ENCODE data around the gene LDLRAD2.

LDLRAD2 gene

DNA sequence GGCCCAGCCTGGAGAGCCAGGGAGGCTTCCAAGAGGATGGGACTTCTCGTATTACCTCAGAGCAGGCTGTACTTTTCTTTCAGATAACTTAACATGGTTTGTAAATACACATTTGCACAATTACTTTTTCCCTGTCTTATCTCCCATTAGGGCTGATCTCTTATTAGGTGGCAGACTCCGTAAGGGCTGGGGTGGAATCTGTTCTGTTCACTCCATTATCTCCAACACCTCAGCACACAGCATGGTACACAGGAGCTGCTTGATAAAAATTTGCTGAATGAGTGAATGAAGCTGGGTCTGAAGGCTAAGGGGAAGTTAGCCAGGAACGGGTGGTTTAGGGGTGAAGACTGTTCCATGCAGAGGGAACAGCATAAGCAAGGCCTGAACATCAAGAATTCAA, 48.9 kb downstream of the LDLRAD2 start:
- DNase-seq (ENCODE audit: low read depth in 2 of 2): no peak

DNA sequence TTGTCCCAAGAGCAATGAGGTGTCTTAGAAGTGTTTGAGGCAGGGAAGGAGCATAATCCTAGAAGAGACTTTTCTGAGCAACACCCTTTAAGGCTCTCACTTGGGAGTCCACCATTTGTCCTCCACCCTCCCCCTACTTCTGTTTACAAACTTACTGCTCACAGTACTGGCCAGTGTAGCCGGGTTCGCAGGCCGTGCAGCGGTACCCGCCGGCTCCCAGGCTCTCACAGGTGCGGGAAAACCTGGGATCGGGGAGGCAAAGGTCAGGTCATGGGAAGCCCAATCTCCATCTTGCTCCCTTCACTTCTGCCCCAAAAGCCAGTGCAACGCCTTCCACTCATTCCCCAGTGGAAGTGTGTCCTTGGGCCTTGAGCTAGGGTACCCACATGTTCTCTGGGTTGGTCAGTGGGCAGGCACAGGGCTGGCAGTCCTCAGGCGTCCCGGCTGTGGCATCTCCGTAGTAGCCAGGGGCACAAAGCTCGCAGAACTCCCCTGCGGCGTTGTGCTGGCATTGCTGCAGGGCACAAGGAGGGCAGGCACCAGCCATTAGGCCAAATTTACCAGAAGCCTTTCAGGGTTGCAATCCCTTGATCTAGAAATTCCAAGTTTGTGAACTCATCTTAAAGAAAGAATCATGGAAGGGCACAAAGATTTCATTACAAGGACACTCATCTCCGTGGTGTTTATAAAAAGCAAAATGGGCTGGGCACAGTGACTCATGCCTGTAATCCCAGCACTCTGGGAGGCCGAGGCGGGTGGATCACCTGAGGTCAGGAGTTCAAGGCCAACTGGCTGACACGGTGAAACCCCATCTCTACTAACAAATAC, 49.8 kb downstream of the LDLRAD2 start:
- no peak for DNase-seq (ENCODE audit: low read depth in 2 of 2)

DNA sequence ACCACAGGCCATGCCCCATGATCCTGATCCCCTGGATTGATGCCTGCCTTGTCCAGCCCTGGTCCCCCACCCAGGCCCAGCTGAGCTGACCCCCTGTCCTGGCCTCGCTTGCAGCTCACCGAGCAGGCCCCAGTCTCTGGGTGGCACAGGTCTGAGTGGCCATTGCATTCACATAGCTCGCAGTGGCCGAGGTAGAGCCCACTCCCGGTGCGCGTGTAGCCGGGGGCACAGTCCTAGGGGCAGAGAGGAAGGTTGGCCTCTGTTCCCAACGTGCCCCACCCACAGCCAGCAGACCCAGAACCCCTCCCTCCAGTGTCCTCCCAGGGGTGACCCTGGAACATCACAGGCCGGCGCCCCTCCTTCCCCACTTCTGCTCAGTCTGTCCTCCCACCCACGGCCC, 51.9 kb downstream of the LDLRAD2 start:
- DNase-seq (ENCODE audit: low read depth in 2 of 2): no peak

DNA sequence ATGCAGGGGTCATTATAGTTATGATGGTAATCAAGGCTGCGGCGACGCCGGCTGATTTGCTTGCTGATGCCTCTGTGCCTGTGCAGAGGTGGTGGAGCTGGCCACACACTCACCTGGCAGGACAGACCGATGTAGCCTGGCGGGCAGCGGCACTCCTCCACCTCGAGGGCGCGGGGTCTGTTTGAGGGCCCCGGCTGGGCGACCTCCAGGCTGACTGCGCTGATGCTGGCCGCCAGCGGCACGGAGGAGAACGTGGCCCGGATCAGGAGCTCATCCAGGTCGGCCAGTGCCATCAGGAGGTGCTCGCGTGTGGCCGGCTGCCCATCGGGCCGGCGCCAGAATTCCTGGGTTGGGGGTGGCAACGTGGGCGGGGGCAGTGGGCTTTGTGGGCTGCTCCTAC, 52.7 kb downstream of the LDLRAD2 start:
- DNase-seq (ENCODE audit: low read depth in 2 of 2): no peak

DNA sequence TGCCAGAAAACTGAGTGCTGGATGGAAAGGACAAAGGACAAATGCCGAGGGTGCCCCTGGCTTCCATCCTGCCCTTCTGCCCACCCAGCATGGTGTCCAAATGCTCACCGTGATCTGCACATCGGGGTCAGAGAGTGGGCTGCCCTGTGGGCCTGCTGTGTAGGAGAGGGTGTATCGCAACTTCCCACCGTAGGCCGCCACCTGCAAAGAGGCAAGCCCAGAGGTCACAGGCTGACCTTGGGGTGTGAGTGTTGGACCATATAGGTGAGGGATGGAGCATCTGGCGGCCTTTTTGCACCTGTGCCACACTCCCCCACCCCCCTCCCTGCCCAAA, 53.5 kb downstream of the LDLRAD2 start:
- no peak for DNase-seq (ENCODE audit: low read depth in 2 of 2)

DNA sequence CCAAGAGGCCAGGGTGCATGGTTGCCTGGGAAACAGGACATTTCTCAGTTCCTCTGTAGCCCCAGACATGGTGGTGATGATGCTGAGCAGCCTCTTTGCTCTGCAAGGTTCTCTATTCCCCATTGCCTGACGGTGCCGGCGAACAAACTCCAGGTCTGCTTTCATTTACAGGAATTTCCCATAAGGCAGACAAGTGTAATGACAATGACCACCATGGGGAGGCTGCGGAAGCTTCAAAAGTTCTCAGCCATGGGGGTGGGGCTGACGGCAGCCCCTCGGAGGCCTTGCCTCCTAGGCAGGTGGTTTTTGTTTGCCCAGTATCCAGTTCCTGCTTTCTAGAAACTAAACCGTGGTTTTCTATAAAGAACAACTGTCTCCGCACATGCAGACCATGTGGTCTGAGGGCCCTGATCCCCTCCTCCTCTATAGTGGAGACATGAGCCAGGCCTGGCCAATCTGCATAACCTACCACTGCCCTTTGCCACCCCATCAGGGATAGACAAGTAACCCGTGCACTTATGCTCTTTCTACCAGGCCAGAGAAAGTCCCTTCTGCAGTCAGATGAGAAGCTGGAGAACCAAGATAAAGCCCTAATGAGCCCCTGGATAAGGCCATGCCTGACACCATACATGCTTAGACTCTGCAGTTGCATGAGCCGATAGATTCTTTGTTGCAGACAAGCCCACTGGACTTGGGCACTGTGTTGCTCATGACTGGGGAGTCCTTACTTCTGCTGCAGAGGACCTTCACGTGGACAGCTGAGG, 54.1 kb downstream of the LDLRAD2 start:
- no peak for DNase-seq (ENCODE audit: low read depth in 2 of 2)

DNA sequence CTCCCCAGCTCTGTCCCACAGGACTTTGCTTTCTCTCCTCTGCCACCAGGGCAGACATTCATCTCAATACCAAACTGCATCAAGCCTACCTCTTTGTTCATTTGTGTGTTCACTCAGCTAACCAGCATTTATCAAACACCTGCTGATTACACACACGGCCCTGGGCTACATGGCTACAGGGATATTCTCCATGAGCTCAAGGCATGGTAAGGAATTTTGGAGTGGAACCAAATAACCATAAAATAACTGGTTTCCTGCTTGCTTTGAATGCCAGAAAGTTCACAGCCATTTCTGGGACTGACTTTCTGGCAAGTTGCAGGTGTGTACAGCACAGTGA, 54.6 kb downstream of the LDLRAD2 start:
- no peak for DNase-seq (ENCODE audit: low read depth in 2 of 2)

DNA sequence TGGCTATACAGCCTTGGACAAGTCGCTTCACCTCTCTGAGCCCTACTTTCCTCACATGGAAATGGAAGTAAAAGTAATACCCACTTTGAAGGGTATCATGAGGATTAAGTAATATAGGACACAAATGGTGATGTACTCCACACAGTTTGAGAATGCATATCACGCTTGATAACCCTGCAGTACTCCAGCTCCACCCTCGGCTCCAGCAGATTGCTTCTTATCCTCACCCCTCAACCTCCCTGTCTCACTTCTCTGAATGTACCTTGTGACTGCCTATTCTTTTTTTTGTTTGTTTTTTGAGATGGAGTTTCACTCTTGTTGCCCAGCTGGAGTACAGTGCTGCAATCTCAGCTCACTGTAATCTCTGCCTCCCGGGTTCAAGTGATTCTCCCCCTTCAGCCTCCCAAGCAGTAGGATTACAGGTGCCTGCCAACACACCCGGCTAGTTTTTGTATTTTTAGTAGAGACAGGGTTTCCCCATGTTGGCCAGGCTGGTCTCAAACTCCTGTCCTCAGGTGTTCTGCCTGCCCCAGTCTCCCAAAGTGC, 55.5 kb downstream of the LDLRAD2 start:
- no peak for DNase-seq (ENCODE audit: low read depth in 2 of 2)

DNA sequence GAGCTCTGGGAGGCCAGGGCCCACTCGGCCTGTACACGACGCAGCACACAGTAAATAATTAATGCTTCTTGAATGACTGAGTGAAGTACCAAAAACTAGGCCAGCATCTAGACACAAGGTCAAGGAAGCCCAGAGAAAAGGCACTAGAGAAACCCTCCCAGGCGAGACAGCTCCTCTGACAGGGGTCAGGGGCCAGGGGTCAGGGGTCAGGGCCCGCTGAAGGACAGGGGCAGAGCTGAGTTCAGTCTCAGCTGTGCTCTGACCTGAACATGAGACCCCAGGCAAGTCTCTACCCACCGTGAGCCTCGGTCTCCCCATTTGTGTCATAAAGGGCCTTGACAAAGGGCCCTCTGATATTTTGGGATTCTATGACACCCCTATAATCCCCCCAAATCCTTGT, 56.4 kb downstream of the LDLRAD2 start:
- DNase-seq (ENCODE audit: low read depth in 2 of 2): no peak

DNA sequence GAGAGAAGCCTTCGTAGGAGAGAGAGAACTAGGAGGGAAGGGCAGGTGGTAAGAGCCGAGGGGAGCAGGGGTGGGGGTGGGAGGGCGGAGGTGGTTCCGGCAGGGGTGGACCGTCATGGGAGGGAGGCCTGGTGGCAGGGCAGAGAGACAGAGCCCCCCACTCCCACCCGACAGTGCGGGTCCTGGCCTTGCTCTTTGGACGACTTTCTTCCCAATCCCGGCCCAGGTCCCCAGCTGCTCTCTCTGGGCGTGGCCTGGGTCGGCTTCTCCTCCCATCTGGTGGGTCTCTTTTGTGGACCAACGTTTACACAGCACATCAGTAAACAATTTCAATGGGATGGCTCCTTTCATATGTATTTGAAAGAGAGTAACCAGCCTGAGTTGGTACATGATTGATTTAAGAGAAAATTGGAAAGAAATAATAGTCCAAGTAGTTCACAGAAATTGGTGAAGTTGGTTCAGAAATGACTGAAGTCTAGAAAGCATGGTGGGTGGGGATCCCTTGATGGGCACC, 56.9 kb downstream of the LDLRAD2 start:
- no peak for DNase-seq (ENCODE audit: low read depth in 2 of 2)

DNA sequence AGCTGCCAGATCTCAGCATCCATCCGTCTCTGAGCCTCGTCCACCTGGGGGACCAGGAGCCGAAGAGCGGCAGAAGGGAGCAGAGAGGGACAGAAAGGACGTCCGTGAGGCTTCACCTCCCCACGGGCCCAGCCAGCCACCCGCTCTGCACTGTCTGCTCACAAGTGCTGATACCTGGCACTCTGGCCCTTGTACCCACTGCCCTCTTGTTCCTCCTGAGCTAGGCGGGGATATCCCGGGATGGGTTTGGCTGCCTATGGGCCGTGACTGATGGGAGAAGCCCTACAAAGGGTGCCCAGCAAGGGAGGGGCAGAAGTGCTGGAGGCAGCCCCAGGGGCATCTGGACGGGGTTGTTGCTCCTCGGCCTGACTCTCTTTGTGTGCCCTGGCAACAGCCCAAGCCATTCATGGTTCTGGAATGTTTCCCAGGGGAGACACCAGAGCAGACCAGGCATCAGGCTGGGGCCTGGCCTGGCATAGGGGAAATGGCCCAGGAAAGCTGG, 57.6 kb downstream of the LDLRAD2 start:
- no peak for DNase-seq (ENCODE audit: low read depth in 2 of 2)

DNA sequence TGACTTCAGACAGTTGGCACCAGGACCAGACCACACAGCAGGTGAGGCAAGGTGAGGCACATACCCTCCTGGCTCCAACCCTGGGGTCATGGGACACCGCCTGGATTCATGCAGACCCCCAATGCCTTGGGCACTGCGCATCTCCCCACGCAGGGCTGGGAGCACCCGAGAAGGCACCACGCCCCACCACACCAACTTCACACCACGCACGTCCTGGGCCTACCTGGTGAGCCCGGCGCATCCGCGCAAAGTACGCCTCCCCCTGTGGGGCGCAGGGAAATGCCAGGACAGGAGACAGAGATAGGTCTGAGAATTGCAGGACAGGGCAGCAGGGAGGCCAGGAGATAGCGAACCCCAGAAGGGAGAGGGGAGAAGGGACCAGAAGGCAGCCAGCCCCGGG, 58.5 kb downstream of the LDLRAD2 start:
- no peak for DNase-seq (ENCODE audit: low read depth in 2 of 2)

DNA sequence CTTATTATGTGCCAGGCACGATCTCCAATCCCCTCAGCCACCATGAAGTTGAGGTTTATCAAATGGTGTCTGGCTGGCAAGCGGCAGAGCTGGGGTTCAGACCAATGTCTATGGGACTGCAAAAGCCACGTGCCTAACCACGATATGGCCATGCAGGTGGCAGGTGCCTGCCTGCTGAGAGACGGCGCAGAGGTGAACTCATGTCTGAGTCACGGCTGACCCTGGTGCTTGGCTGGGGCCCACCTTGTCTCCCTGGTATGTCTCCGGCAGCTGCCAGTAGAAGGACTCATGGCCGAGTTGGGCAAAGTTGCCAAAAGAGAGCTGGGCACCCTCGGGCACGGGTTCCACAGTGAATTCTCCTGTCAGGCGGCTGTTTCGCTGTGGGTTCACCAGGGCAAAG, 59.9 kb downstream of the LDLRAD2 start:
- DNase-seq (ENCODE audit: low read depth in 2 of 2): no peak

DNA sequence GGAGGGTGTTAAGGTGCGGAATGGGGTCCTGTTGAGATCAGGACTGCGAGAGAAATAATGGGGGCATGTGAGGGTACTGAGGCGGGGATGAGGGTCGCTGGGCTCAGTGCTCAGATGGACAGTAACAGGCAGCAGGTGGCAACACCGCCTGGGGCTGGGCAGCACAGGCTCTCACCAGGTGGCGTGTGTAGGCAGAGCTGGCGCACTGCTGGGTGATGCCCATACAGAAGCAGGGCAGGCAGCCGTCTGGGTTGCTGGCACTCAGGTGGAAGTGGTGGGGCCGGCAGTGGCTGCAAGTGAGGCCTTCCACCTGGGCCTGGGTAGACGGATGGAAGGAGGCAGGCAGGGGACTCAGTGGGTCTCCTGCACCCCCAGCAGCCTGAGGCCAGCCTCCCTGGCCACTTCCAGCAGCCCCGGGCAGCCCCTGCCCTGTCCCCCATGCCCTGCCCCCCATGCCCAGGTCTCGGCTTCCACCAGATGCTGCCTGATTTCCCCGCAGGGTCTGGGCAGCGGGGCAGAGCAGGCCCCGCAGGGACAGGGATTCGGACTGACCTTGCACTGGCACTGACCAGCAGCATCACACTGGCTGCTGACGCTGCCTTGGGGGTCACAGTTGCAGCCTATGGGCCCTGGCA, 60.5 kb downstream of the LDLRAD2 start:
- no peak for DNase-seq (ENCODE audit: low read depth in 2 of 2)

DNA sequence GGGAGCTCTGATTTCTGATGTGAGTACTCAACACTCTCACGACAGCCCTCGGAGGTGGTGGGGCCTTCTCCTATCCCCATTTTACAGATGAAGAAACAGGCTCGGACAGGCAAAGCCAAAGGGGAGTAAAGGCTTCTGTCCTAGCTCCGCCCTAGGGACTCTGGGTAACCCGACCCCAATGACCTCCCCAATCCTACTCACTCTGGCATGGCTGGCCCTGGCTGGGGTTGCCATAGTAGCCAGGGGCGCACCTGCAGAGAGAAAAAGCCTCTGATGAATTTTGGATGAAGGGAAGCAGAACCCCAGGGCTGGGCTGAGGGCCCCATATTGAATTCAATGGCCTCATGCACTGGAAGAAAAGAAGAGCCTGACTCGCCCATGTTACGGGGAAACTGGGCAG, 61.1 kb downstream of the LDLRAD2 start:
- DNase-seq (ENCODE audit: low read depth in 2 of 2): no peak

DNA sequence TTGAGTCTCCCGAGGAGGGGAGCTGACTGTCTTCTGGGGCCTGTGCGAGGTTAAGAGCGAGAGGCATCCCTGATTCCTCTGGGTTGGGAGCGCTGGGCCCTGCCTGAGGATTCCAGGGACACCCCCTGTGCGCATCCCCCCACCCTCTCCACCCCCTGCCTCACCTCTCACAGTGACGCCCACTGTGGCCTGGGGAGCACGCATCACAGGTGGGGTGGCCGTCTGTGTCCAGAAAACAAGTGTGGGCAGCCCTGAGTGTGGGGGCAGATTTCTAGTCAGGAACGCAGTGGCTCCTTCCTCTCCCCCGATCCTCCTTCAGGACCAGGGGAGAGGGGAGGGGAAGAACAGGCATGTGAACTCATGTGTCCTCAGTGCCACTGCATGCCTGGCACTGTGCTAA, 61.7 kb downstream of the LDLRAD2 start:
- no peak for DNase-seq (ENCODE audit: low read depth in 2 of 2)

DNA sequence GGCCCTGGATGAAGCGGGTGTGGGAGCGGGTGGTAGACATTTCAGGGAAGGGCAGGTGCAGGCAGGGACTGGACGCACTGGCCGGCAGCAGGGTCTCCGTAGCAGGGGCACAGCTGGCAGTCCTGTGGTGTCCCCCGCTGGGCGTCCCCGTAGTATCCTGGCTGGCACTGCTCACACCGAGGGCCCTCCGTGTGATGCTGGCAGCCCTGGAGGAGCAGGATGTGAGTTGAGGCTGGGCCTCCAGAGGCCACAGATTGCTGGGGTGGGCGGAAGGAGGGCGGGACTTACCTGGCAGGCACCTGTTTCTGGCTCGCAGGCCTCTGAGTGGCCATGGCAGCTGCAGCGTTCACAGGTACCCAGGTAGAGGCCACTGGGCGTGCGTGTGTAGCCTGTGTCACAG, 62.3 kb downstream of the LDLRAD2 start:
- DNase-seq (ENCODE audit: low read depth in 2 of 2): no peak
